ENCODE results near the gene FNBP1. TPM values are rescaled to one million over a fixed set of nuclear protein-coding genes. Genes with fewer than 3 reads are reported as not detected.
"Not testable (repeated sequence)": the region's sequence is repeated elsewhere in the genome, so short reads cannot be mapped to it uniquely, and the experiment has no call there.

The FNBP1 gene
- total RNA-seq, 1 donor from 2014 or later: 50.0 TPM

- ATAC-seq (no peak), DNase-seq (no peak)
- Histone ChIP-seq H3K4me1 (peaks cover 8% of the 10 kb centered on the region), H3K9me3 (no peaks in the 10 kb centered on the region), H3K27ac (no peak overlapping the region), H3K4me3 (no peak overlapping the region), H3K27me3 (no peaks in the 10 kb centered on the region), H3K36me3 (no peaks in the 10 kb centered on the region)
- intact Hi-C loops (cut with DNase I): no loop called here
- no peak for TF ChIP-seq CTCF (IDR thresholded peaks at IDR 0.05)
Observed at GRCh38 chr9:130018265-130018664, 24.7 kb downstream of the FNBP1 start.

- H3K27ac ChIP-seq; intact Hi-C loops (cut with DNase I); ATAC-seq: not testable (repeated sequence)
Observed at GRCh38 chr9:130017510-130017909, 25.5 kb downstream of the FNBP1 start.

GRCh38 chr9:130017076-130017475, 25.9 kb downstream of the FNBP1 start:
- TF ChIP-seq CTCF (IDR thresholded peaks at IDR 0.05): no peak
- no peaks in the 10 kb centered on the region for H3K9me3 ChIP-seq
- H3K4me3 ChIP-seq: no peak overlapping the region
- ATAC-seq (no peak), DNase-seq (no peak)
- H3K36me3 ChIP-seq: no peaks in the 10 kb centered on the region
- intact Hi-C loops (cut with DNase I): no loop called here
- no peak overlapping the region for H3K27ac ChIP-seq
- peaks cover 5% of the 10 kb centered on the region for H3K4me1 ChIP-seq
- H3K27me3 ChIP-seq: no peaks in the 10 kb centered on the region

More at GRCh38 chr9:130017510-130017909, 25.5 kb downstream of the FNBP1 start:
- H3K27me3 ChIP-seq, DNase-seq, H3K4me3 ChIP-seq, H3K36me3 ChIP-seq, H3K4me1 ChIP-seq, H3K9me3 ChIP-seq: not testable (repeated sequence)

DNA sequence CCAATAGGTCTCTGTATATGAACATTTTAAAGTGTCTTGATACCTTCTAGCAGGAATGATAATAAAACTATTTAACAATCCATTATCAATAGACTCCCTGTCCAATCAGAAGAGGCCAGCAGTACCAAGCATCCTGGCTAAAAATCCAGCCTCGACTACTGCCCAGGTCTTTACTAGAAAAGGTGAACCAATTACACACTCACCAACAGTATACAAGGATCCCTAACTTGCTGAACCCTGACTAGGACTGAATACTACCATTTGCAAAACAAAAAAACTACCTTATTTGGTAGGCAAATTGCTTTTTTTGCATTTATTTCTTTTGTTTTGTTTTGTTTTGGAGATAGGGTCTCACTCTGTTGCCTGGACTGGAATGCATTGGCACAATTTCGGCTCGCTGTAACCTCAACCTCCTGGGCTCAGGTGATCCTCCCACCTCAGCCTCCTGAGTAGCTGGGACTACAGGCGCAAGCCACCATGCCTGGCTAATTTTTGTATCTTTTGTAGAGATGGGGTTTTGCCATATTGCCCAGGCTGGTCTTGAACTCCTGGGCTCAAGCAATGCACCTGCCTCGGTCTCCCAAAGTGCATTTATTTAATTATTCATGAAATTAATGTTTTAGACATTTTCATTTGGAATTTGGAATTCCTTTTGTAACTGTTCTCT, 27.5 kb downstream of the FNBP1 start:
- intact Hi-C loops (cut with DNase I): no loop called here
- H3K9me3 ChIP-seq: no peaks in the 10 kb centered on the region
- H3K4me1 ChIP-seq: no peaks in the 10 kb centered on the region
- no peaks in the 10 kb centered on the region for H3K27me3 ChIP-seq
- no peak overlapping the region for H3K27ac ChIP-seq
- H3K36me3 ChIP-seq: no peaks in the 10 kb centered on the region
- DNase-seq (no peak), ATAC-seq (no peak)
- H3K4me3 ChIP-seq: no peak overlapping the region
- no peak for TF ChIP-seq CTCF (IDR thresholded peaks at IDR 0.05)

GRCh38 chr9:130013326-130013725, 29.7 kb downstream of the FNBP1 start:
- Histone ChIP-seq H3K27me3 (no peaks in the 10 kb centered on the region), H3K27ac (no peak overlapping the region), H3K36me3 (no peaks in the 10 kb centered on the region), H3K4me3 (no peak overlapping the region), H3K4me1 (no peaks in the 10 kb centered on the region), H3K9me3 (no peaks in the 10 kb centered on the region)
- no peak for DNase-seq
- no peak for TF ChIP-seq CTCF (IDR thresholded peaks at IDR 0.05)
- intact Hi-C loops (cut with DNase I): no loop called here
- ATAC-seq: no peak

GRCh38 chr9:130010151-130010988, 32.6 kb downstream of the FNBP1 start:
- Histone ChIP-seq H3K27ac (no peak overlapping the region), H3K27me3 (no peaks in the 10 kb centered on the region), H3K36me3 (no peaks in the 10 kb centered on the region), H3K9me3 (no peaks in the 10 kb centered on the region), H3K4me1 (no peaks in the 10 kb centered on the region), H3K4me3 (no peak overlapping the region)
- DNase-seq: no peak
- no peak for ATAC-seq
- intact Hi-C loops (cut with DNase I): no loop called here
- no peak for TF ChIP-seq CTCF (IDR thresholded peaks at IDR 0.05)

DNA sequence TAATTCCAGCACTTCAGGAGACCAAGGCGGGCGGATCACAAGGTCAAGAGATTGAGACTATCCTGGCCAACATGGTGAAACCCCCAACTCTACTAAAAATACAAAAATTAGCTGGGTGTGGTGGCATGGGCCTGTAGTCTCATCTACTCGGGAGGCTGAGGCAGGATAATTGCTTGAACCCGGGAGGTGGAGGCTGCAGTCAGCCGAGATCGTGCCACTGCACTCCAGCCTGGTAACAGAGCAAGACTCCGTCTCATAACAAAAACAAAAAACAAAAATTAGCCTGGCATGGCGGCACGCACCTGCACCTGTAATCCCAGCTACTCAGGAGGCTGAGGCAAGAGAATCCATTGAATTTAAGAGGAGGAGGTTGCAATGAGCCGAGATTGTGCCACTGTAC, 33.4 kb downstream of the FNBP1 start:
- H3K27ac ChIP-seq; H3K4me3 ChIP-seq; intact Hi-C loops (cut with DNase I); DNase-seq; H3K36me3 ChIP-seq; ATAC-seq; H3K9me3 ChIP-seq; H3K27me3 ChIP-seq; H3K4me1 ChIP-seq: not testable (repeated sequence)

Measured in upper lobe of right lung (tissue), 1 donor.